ENCODE measurements around the gene PHF3. TPM values are rescaled to one million over a fixed set of nuclear protein-coding genes. Genes with fewer than 3 reads are reported as not detected.

PHF3 gene
- total RNA-seq, 1 donor from 2014 or later = 34.7 TPM

DNA sequence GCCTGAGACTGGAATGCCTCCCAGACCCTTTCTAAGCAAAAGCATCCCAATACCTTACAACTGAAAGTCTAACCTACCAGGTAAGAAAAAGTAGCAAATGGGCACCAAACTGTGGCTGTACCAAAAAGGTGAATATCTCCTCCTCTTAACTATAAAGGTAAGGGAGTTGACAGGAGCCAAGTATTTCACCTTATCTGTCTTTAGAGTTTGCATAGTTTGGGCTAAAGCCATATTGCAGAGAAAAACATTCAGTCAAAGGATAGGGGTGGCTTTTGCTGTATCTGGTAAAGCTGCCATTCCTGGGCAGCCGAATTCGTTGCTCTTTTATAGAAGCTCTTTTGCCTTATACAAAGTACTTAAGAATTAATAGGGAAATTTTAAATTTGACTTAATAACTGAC lies 38.1 kb downstream of the PHF3 start:
- TF ChIP-seq, protein P1, sequence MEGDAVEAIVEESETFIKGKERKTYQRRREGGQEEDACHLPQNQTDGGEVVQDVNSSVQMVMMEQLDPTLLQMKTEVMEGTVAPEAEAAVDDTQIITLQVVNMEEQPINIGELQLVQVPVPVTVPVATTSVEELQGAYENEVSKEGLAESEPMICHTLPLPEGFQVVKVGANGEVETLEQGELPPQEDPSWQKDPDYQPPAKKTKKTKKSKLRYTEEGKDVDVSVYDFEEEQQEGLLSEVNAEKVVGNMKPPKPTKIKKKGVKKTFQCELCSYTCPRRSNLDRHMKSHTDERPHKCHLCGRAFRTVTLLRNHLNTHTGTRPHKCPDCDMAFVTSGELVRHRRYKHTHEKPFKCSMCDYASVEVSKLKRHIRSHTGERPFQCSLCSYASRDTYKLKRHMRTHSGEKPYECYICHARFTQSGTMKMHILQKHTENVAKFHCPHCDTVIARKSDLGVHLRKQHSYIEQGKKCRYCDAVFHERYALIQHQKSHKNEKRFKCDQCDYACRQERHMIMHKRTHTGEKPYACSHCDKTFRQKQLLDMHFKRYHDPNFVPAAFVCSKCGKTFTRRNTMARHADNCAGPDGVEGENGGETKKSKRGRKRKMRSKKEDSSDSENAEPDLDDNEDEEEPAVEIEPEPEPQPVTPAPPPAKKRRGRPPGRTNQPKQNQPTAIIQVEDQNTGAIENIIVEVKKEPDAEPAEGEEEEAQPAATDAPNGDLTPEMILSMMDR (IDR thresholded peaks at IDR 0.05) = no peak
- no peaks in the 10 kb centered on the region for H3K27me3 Mint-ChIP-seq (ENCODE audit: low read depth)
- H3K27ac Mint-ChIP-seq (ENCODE audit: unreplicated experiment) = no peak overlapping the region
- no peaks in the 10 kb centered on the region for H3K9me3 Mint-ChIP-seq (ENCODE audit: low read depth)
- no peak overlapping the region for H3K4me3 Mint-ChIP-seq (ENCODE audit: unreplicated experiment)
- no peak for DNase-seq (ENCODE audit: low spot score)
- no peaks in the 10 kb centered on the region for H3K36me3 Mint-ChIP-seq (ENCODE audit: low read depth)
- H3K4me1 Mint-ChIP-seq (ENCODE audit: low read depth) = peaks cover 26% of the 10 kb centered on the region

DNA sequence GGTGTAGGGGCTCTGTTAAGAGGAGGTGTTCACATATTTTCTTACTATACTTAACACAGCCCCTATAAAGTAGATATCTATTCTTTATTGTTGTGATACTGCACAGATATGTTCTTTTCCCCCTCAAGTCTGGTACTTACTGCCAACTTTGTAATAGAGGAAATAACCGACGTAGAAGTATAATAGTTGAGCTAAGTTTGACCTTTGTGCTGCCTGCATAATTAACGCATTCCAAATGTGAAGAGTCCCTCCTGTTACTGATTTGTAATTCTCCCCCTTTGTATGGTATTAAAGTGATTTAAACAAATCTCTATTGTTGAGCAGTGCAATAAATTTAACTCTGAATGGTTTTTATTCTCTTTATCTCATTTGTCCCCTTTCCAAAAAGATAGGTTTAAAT lies 39.0 kb downstream of the PHF3 start:
- no peaks in the 10 kb centered on the region for H3K9me3 Mint-ChIP-seq (ENCODE audit: low read depth)
- TF ChIP-seq, protein P1 (IDR thresholded peaks at IDR 0.05) = no peak
- peaks cover 16% of the 10 kb centered on the region for H3K4me1 Mint-ChIP-seq (ENCODE audit: low read depth)
- H3K36me3 Mint-ChIP-seq (ENCODE audit: low read depth) = no peaks in the 10 kb centered on the region
- no peak overlapping the region for H3K27ac Mint-ChIP-seq (ENCODE audit: unreplicated experiment)
- no peaks in the 10 kb centered on the region for H3K27me3 Mint-ChIP-seq (ENCODE audit: low read depth)
- DNase-seq (ENCODE audit: low spot score) = no peak
- H3K4me3 Mint-ChIP-seq (ENCODE audit: unreplicated experiment) = no peak overlapping the region

DNA sequence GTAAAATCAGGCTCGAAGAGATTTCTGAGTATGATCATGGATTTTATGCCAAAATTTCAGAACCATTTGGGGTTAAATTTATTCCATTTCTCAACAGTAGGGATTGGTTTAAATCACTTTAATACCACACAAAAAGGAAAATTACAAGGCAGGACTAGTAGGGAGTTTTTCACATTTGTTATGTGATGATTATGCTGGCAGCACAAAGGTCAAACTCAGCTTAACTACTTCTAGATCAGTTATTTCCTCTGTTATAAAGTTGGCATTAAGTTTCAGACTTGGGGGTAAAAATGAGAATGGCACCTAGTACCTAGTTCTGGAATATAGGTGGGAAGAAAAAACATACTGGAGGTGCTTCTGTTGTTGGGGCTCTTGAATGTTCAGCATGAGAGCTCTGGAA lies 39.5 kb downstream of the PHF3 start:
- TF ChIP-seq, protein P1 (IDR thresholded peaks at IDR 0.05) = no peak
- H3K27ac Mint-ChIP-seq (ENCODE audit: unreplicated experiment) = no peak overlapping the region
- peaks cover 12% of the 10 kb centered on the region for H3K4me1 Mint-ChIP-seq (ENCODE audit: low read depth)

DNA sequence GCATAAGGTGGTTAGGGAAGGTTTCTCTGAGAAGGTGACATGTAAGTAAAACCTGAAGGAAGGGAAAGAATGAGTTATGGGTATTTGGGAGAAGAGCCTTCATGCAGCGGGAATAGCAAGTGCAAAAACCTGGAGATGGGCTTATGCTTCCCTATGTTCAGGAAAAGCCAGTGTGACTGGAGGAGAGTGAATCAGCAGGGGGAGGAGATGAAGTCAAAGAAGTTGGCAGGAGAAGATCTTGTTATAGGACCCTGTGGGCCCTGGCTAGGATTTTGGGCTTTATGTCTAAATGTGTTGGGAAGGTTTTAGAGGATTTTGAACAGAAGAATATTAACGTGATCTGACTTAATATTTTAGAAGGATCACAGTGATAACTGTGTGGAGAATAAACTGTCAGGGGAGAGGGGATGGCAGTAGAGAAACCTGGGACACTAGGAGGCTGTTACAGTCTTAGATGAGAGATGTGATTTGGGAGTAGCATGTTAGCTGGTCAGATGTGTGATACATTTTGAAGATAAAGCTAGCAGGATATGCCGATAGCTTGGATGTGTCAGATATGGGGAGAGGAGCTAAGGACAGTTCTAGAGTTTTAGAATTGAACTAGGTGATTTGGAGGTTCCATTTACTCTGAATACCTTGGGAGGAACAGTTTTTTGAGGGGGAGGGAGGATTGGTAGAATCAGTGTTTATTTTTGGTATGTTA lies 41.0 kb downstream of the PHF3 start:
- Mint-ChIP-seq H3K27ac (ENCODE audit: unreplicated experiment) (no peak overlapping the region), H3K4me3 (ENCODE audit: unreplicated experiment) (no peak overlapping the region), H3K9me3 (ENCODE audit: low read depth) (no peaks in the 10 kb centered on the region), H3K4me1 (ENCODE audit: low read depth) (peaks cover 3% of the 10 kb centered on the region), H3K36me3 (ENCODE audit: low read depth) (peaks cover 14% of the 10 kb centered on the region), H3K27me3 (ENCODE audit: low read depth) (no peaks in the 10 kb centered on the region)
- TF ChIP-seq, protein P1 (IDR thresholded peaks at IDR 0.05) = no peak
- no peak for DNase-seq (ENCODE audit: low spot score)

More for the DNA sequence above, 39.5 kb downstream of the PHF3 start:
- H3K4me3 Mint-ChIP-seq (ENCODE audit: unreplicated experiment) = no peak overlapping the region
- no peaks in the 10 kb centered on the region for H3K9me3 Mint-ChIP-seq (ENCODE audit: low read depth)
- DNase-seq (ENCODE audit: low spot score) = no peak
- H3K27me3 Mint-ChIP-seq (ENCODE audit: low read depth) = no peaks in the 10 kb centered on the region
- peaks cover 3% of the 10 kb centered on the region for H3K36me3 Mint-ChIP-seq (ENCODE audit: low read depth)

DNA sequence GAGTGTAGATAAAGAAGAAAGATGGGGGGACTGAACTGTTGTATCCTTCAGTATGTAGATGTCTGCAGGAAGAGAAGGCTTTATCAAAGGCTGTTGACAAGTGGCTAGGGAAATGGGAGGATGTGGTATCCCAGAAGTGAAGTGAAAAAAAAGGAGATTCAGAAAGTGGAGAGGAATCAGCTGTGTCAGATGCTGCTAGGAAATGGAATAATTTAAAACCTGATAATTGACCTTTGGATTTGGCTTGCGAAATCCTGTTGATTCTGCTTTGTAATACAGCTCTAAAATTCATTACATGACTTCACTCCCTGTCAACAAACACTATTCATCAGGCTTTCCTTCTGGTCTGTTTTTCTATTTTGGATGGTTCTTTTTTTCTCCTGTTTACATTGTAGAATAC lies 41.7 kb downstream of the PHF3 start:
- H3K27me3 Mint-ChIP-seq (ENCODE audit: low read depth) = no peaks in the 10 kb centered on the region
- H3K4me1 Mint-ChIP-seq (ENCODE audit: low read depth) = peaks cover 3% of the 10 kb centered on the region
- H3K27ac Mint-ChIP-seq (ENCODE audit: unreplicated experiment) = no peak overlapping the region
- peaks cover 14% of the 10 kb centered on the region for H3K36me3 Mint-ChIP-seq (ENCODE audit: low read depth)
- TF ChIP-seq, protein P1 (IDR thresholded peaks at IDR 0.05) = no peak
- no peak for DNase-seq (ENCODE audit: low spot score)
- no peak overlapping the region for H3K4me3 Mint-ChIP-seq (ENCODE audit: unreplicated experiment)
- no peaks in the 10 kb centered on the region for H3K9me3 Mint-ChIP-seq (ENCODE audit: low read depth)
